IMR-90 (cell line): ENCODE results near the gene GAPDH. TPM values are rescaled to one million over a fixed set of nuclear protein-coding genes. Genes with fewer than 3 reads are reported as not detected.

Experiments
- ATAC-seq: fragments of 200-7000 bp; cut with Tn5 transposase; 2 replicates; pipeline ENCODE4 v1.9.1; 2020; ENCODE audit warnings: low read depth, mild to moderate bottlenecking, moderate library complexity
- BruUV-seq: library from RNA; stranded (reverse); fragments of 400-500 nt; replicated peaks from 2 replicates; lab custom pipeline; 2021; lab: Mats Ljungman, UMichigan
- CTCF ChIA-PET: fragments of 300-600 bp; formaldehyde crosslinking; extraction: SDS; loops from one replicate; lab custom pipeline; 2021; ENCODE audit warnings: antibody characterized with exemption; lab: Yijun Ruan, JAX
- POLR2A ChIA-PET: fragments of 300-600 bp; sonication (Branson Sonifier 250); formaldehyde crosslinking; loops from one replicate; lab custom pipeline; 2022; ENCODE audit warnings: antibody characterized with exemption; ENCODE audit not compliant: unreplicated experiment; lab: Charles Lee
- DNase-seq: peaks from one replicate; pipeline ENCODE4 v3.0.0; 2013
- H2AFZ ChIP-seq: replicated peaks from 2 replicates; pipeline ENCODE3; 2013; ENCODE audit warnings: low read length, mild to moderate bottlenecking; ENCODE audit not compliant: poor library complexity
- H2AK5ac ChIP-seq: 2 replicates; pipeline ENCODE4 v1.6.1; 2013; ENCODE audit warnings: low read depth, low read length, inconsistent platforms
- H2AK9ac ChIP-seq: replicated peaks from 2 replicates; pipeline ENCODE3; 2013; ENCODE audit warnings: mild to moderate bottlenecking, low read depth, low read length, moderate library complexity; ENCODE audit not compliant: poor library complexity
- H2BK120ac ChIP-seq: 2 replicates; pipeline ENCODE4 v1.6.1; 2013; ENCODE audit warnings: low read depth, low read length, inconsistent platforms
- H2BK15ac ChIP-seq: 3 replicates; pipeline ENCODE4 v1.6.1; 2013; ENCODE audit warnings: low read depth, low read length, inconsistent platforms
- H2BK20ac ChIP-seq: 2 replicates; pipeline ENCODE4 v1.6.1; 2013; ENCODE audit warnings: low read depth, mild to moderate bottlenecking, inconsistent platforms, low read length, moderate library complexity
- H2BK5ac ChIP-seq: 2 replicates; pipeline ENCODE4 v1.6.1; 2013; ENCODE audit warnings: mild to moderate bottlenecking, low read depth, low read length, inconsistent platforms; ENCODE audit not compliant: poor library complexity, severe bottlenecking
- H3K14ac ChIP-seq: replicated peaks from 2 replicates; pipeline ENCODE4 v1.6.1; 2013; ENCODE audit warnings: low read depth, low read length, inconsistent platforms
- H3K18ac ChIP-seq: 2 replicates; pipeline ENCODE4 v1.6.1; 2013; ENCODE audit warnings: low read depth, low read length, control low read depth
- H3K23ac ChIP-seq: 2 replicates; pipeline ENCODE4 v1.6.1; 2013; ENCODE audit warnings: low read depth, low read length, inconsistent platforms
- H3K27ac ChIP-seq: 2 replicates; pipeline ENCODE4 v1.5.1; 2013; ENCODE audit warnings: mild to moderate bottlenecking, control low read depth, low read length; ENCODE audit not compliant: insufficient read depth
- H3K27me3 ChIP-seq: 2 replicates; pipeline ENCODE4 v1.6.1; 2013; ENCODE audit warnings: low read length; ENCODE audit not compliant: control insufficient read depth, insufficient read depth
- H3K36me3 ChIP-seq: 2 replicates; pipeline ENCODE4 v1.6.1; 2013; ENCODE audit warnings: low read length, mixed read lengths; ENCODE audit not compliant: control insufficient read depth, insufficient read depth
- H3K4ac ChIP-seq: 2 replicates; pipeline ENCODE4 v1.6.1; 2013; ENCODE audit warnings: low read depth, low read length, inconsistent platforms
- H3K4me1 ChIP-seq: 2 replicates; pipeline ENCODE4 v1.6.1; 2013; ENCODE audit warnings: low read length, mixed read lengths; ENCODE audit not compliant: control insufficient read depth, insufficient read depth
- H3K4me2 ChIP-seq: 2 replicates; pipeline ENCODE4 v1.6.1; 2013; ENCODE audit warnings: low read depth, mild to moderate bottlenecking, control low read depth, low read length, moderate library complexity
- H3K4me3 ChIP-seq: 2 replicates; pipeline ENCODE4 v1.5.1; 2013; ENCODE audit warnings: low read depth, mild to moderate bottlenecking, control low read depth, low read length, moderate library complexity; ENCODE audit not compliant: insufficient read depth
- H3K56ac ChIP-seq: 2 replicates; pipeline ENCODE4 v1.6.1; 2013; ENCODE audit warnings: low read length, inconsistent platforms; ENCODE audit not compliant: insufficient read depth; ENCODE audit errors: extremely low read depth
- H3K79me1 ChIP-seq, 2 experiments: 2 replicates each; pipeline ENCODE4 v1.6.1; 2013; ENCODE audit warnings: low read length in 2 of 2, inconsistent platforms in 1 of 2, low read depth in 1 of 2
- H3K9ac ChIP-seq: 2 replicates; pipeline ENCODE4 v1.6.1; 2013; ENCODE audit warnings: low read depth, low read length, control low read depth
- H3K9me1 ChIP-seq: 2 replicates; pipeline ENCODE4 v1.6.1; 2013; ENCODE audit warnings: low read length, inconsistent platforms; ENCODE audit not compliant: insufficient read depth
- H3K9me3 ChIP-seq: 2 replicates; pipeline ENCODE4 v1.6.1; 2013; ENCODE audit warnings: low read length; ENCODE audit not compliant: control insufficient read depth, insufficient read depth
- H4K20me1 ChIP-seq: 2 replicates; pipeline ENCODE4 v1.6.1; 2013; ENCODE audit warnings: low read length, inconsistent platforms; ENCODE audit not compliant: insufficient read depth
- H4K5ac ChIP-seq: 2 replicates; pipeline ENCODE4 v1.6.1; 2013; ENCODE audit warnings: mild to moderate bottlenecking, low read depth, low read length, control low read depth
- H4K8ac ChIP-seq, 2 experiments: 2 replicates each; pipeline ENCODE4 v1.6.1; 2013; ENCODE audit warnings: low read depth in 2 of 2, low read length in 2 of 2, control low read depth in 1 of 2, inconsistent platforms in 1 of 2
- H4K91ac ChIP-seq: 2 replicates; pipeline ENCODE4 v1.6.1; 2013; ENCODE audit warnings: low read depth, low read length, inconsistent platforms; ENCODE audit not compliant: insufficient read depth
- BHLHE40 ChIP-seq: fragments of 150-350 bp; IDR thresholded peaks from 2 replicates; pipeline ENCODE4 v1.6.1; 2016; ENCODE audit warnings: mild to moderate bottlenecking, low read depth, low read length
- CEBPB ChIP-seq: IDR thresholded peaks from 2 replicates; pipeline ENCODE4 v1.6.1; 2012; ENCODE audit warnings: low read depth, low read length, improper control_type of control experiment
- FOS ChIP-seq: fragments of 150-350 bp; IDR thresholded peaks from 2 replicates; pipeline ENCODE4 v1.6.1; 2016; ENCODE audit warnings: low read depth, low read length
- MAFK ChIP-seq: IDR thresholded peaks from 2 replicates; pipeline ENCODE4 v1.6.1; 2012; ENCODE audit warnings: low read depth, low read length, improper control_type of control experiment
- MAZ ChIP-seq: IDR thresholded peaks from 2 replicates; pipeline ENCODE4 v1.6.1; 2012; ENCODE audit warnings: low read depth, mild to moderate bottlenecking, low read length, improper control_type of control experiment, moderate library complexity, borderline replicate concordance
- MXI1 ChIP-seq: IDR thresholded peaks from 2 replicates; pipeline ENCODE4 v1.6.1; 2012; ENCODE audit warnings: low read depth, mild to moderate bottlenecking, low read length, moderate library complexity, borderline replicate concordance
- NFE2L2 ChIP-seq: fragments of 150-350 bp; IDR thresholded peaks from 2 replicates; pipeline ENCODE4 v1.6.1; 2016; ENCODE audit warnings: low read depth, mild to moderate bottlenecking, low read length
- POLR2A ChIP-seq: IDR thresholded peaks from 2 replicates; pipeline ENCODE4 v1.6.1; 2012; ENCODE audit warnings: mild to moderate bottlenecking, low read depth, low read length
- RAD21 ChIP-seq: IDR thresholded peaks from 2 replicates; pipeline ENCODE4 v1.6.1; 2012; ENCODE audit warnings: low read length, improper control_type of control experiment
- RCOR1 ChIP-seq: IDR thresholded peaks from 2 replicates; pipeline ENCODE4 v1.6.1; 2012; ENCODE audit warnings: mild to moderate bottlenecking, low read length, improper control_type of control experiment; ENCODE audit not compliant: insufficient replicate concordance
- RFX5 ChIP-seq: IDR thresholded peaks from 2 replicates; pipeline ENCODE4 v1.8.0; 2012; ENCODE audit warnings: low read depth, mild to moderate bottlenecking, low read length, moderate library complexity
- SMC3 ChIP-seq: fragments of 150-350 bp; IDR thresholded peaks from 2 replicates; pipeline ENCODE4 v1.6.1; 2016; ENCODE audit warnings: low read depth, mild to moderate bottlenecking, antibody characterized with exemption, low read length, moderate library complexity
- WGBS, 2 experiments: methylation state at CpG; one replicate each; pipeline versions ENCODE4 v1.1.5 to v1.1.7; 2013; ENCODE audit warnings: missing lambda C conversion rate in 2 of 2; ENCODE audit not compliant: insufficient read length in 1 of 2; ENCODE audit errors: extremely low coverage in 2 of 2; 5-methylcytosine and 5-hydroxymethylcytosine counted together
- dilution Hi-C: fragments of 300-500 bp; cut with HindIII; formaldehyde crosslinking; loops from one replicate; pipeline ENCODE4 v1.14.3; 2018; ENCODE audit warnings: low sequenced_read_pairs; ENCODE audit not compliant: unreplicated experiment
- in situ Hi-C: fragments of 300-500 bp; cut with MboI; formaldehyde crosslinking; loops from 3 replicates; pipeline ENCODE4 v1.14.3; 2019; ENCODE audit warnings: low sequenced_read_pairs, inconsistent platforms, mixed read lengths
- intact Hi-C: fragments of 100-400 bp; cut with micrococcal nuclease; formaldehyde crosslinking; loops from 2 replicates; pipeline ENCODE4 v1.10.0; 2022
- polyA plus RNA-seq, 3 experiments: library from polyadenylated mRNA; depleted of rRNA; stranded (reverse); fragments of >200 nt; gene quantifications; 2 replicates each; pipeline ENCODE4 v1.2.3, GENCODE V29; 2012; ENCODE audit warnings: low replicate concordance in 1 of 3
- total RNA-seq: library from RNA; depleted of rRNA; stranded (reverse); fragments of >200 nt; gene quantifications from 2 replicates; pipeline ENCODE4 v1.2.3, GENCODE V29; 2012
- TF ChIP-seq, protein P1 (sequence below): fragments of 150-350 bp; IDR thresholded peaks from 2 replicates; pipeline ENCODE4 v1.6.1; 2017; ENCODE audit warnings: mild to moderate bottlenecking, antibody characterized with exemption, low read length, low read depth
- TF ChIP-seq, protein P2 (sequence below): conservative IDR thresholded peaks from 2 replicates; pipeline ENCODE4 v1.5.1; 2012; ENCODE audit warnings: mild to moderate bottlenecking, low read depth, low read length, improper control_type of control experiment
- TF ChIP-seq, protein P3 (sequence below): fragments of 150-350 bp; IDR thresholded peaks from 2 replicates; pipeline ENCODE4 v1.6.1; 2016; ENCODE audit warnings: low read depth, mild to moderate bottlenecking, low read length, moderate library complexity, borderline replicate concordance

Gene GAPDH
- total and polyA plus RNA-seq, 2 of the 4 experiments (the other 2 are of a cell fraction) = 12,939 to 21,893 TPM

DNA sequence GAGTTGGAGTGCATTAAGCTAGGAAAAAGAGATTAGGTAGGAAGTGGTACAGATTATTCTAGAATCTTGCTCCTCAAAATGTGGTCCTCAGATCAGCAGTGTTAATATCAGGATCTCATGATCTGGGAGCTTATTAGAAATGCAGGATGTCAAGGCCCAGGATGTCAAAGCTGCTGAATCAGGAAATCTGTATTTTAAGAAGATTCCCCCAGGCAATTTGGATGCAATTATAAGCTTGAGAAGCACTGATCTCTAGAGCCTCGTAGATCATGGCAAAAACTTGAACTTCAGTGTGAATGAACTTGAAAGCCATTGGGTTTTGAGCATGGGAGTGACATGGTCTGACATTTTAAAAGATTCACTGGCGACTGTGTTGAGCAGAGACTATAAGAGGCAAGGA, 33.9 kb upstream of the GAPDH start:
- no peak overlapping the region for H3K18ac ChIP-seq
- H3K9me3 ChIP-seq = no peaks in the 10 kb centered on the region
- H2BK120ac ChIP-seq = no peak overlapping the region
- BruUV-seq = no TSS peak
- no peak overlapping the region for H3K4me2 ChIP-seq
- no peak overlapping the region for H3K14ac ChIP-seq
- in situ Hi-C loops = no loop called here
- H3K56ac ChIP-seq = no peak overlapping the region
- no CpG with 5 or more reads among the region's 2 CpGs for WGBS, 2 experiments
- no peak overlapping the region for H2BK15ac ChIP-seq
- intact Hi-C loops = no loop called here
- H4K20me1 ChIP-seq = no peaks in the 10 kb centered on the region
- H3K9ac ChIP-seq = no peak overlapping the region
- no peak overlapping the region for H4K5ac ChIP-seq
- H3K27ac ChIP-seq = no peak overlapping the region
- H2AK5ac ChIP-seq = no peak overlapping the region
- H3K36me3 ChIP-seq = peaks cover 13% of the 10 kb centered on the region
- no peak overlapping the region for H2BK20ac ChIP-seq
- POLR2A ChIA-PET = no interaction called here
- no peaks in the 10 kb centered on the region for H3K4me1 ChIP-seq
- no peak overlapping the region for H4K8ac ChIP-seq
- no peak overlapping the region for H2AFZ ChIP-seq
- no peak overlapping the region for H4K91ac ChIP-seq
- DNase-seq (no peak), ATAC-seq (no peak)
- peaks cover 35 to 60% of the 10 kb centered on the region in 2 experiments for H3K79me1 ChIP-seq
- H3K9me1 ChIP-seq = peaks cover 3% of the 10 kb centered on the region; the same call in 1 of the 2 replicates
- dilution Hi-C loops = no loop called here
- CTCF ChIA-PET = interaction anchor here (0.7 kb wide), 1 partner anchor 36 kb away, joined by 3 read pairs; no protein-coding TSS in a partner anchor
- no peak overlapping the region for H3K4me3 ChIP-seq
- no peak overlapping the region; the same call in 1 of the 2 replicates for H3K23ac ChIP-seq
- no peaks in the 10 kb centered on the region for H3K27me3 ChIP-seq
- no peak overlapping the region for H2BK5ac ChIP-seq
- no peak for TF ChIP-seq NFE2L2
- no peak for TF ChIP-seq MXI1
- no peak for TF ChIP-seq MAZ
- no peak for TF ChIP-seq SMC3
- TF ChIP-seq, protein P1, sequence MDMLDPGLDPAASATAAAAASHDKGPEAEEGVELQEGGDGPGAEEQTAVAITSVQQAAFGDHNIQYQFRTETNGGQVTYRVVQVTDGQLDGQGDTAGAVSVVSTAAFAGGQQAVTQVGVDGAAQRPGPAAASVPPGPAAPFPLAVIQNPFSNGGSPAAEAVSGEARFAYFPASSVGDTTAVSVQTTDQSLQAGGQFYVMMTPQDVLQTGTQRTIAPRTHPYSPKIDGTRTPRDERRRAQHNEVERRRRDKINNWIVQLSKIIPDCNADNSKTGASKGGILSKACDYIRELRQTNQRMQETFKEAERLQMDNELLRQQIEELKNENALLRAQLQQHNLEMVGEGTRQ = no peak
- TF ChIP-seq MAFK = no peak
- TF ChIP-seq, protein P2, sequence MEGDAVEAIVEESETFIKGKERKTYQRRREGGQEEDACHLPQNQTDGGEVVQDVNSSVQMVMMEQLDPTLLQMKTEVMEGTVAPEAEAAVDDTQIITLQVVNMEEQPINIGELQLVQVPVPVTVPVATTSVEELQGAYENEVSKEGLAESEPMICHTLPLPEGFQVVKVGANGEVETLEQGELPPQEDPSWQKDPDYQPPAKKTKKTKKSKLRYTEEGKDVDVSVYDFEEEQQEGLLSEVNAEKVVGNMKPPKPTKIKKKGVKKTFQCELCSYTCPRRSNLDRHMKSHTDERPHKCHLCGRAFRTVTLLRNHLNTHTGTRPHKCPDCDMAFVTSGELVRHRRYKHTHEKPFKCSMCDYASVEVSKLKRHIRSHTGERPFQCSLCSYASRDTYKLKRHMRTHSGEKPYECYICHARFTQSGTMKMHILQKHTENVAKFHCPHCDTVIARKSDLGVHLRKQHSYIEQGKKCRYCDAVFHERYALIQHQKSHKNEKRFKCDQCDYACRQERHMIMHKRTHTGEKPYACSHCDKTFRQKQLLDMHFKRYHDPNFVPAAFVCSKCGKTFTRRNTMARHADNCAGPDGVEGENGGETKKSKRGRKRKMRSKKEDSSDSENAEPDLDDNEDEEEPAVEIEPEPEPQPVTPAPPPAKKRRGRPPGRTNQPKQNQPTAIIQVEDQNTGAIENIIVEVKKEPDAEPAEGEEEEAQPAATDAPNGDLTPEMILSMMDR = no peak
- no peak for TF ChIP-seq RAD21
- TF ChIP-seq CEBPB = no peak
- TF ChIP-seq, protein P3, sequence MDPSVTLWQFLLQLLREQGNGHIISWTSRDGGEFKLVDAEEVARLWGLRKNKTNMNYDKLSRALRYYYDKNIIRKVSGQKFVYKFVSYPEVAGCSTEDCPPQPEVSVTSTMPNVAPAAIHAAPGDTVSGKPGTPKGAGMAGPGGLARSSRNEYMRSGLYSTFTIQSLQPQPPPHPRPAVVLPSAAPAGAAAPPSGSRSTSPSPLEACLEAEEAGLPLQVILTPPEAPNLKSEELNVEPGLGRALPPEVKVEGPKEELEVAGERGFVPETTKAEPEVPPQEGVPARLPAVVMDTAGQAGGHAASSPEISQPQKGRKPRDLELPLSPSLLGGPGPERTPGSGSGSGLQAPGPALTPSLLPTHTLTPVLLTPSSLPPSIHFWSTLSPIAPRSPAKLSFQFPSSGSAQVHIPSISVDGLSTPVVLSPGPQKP = no peak
- TF ChIP-seq RFX5 = no peak
- no peak for TF ChIP-seq FOS
- TF ChIP-seq BHLHE40 = no peak
- TF ChIP-seq RCOR1 = no peak
- TF ChIP-seq POLR2A = no peak
- no peak overlapping the region for H3K4ac ChIP-seq
- H2AK9ac ChIP-seq = no peak overlapping the region
